Keratinocyte (primary cell): ENCODE measurements around the gene NF1. TPM values are rescaled to one million over a fixed set of nuclear protein-coding genes. Genes with fewer than 3 reads are reported as not detected.

Experiments used
- DNase-seq: peaks from one replicate; pipeline ENCODE4 v3.0.0-alpha.2; 2011; ENCODE audit warnings: low read depth, missing footprints, low spot score
- FAIRE-seq: peaks from 2 replicates; lab custom pipeline; 2011; peaks lifted over from hg19 to GRCh38; lab: Jason Lieb, UNC
- H2AFZ ChIP-seq: 2 replicates; pipeline ENCODE4 v1.6.0; 2012; ENCODE audit warnings: low read length, control low read depth, inconsistent platforms; ENCODE audit not compliant: control insufficient read depth
- H3K27ac ChIP-seq: 2 replicates; pipeline ENCODE4 v1.5.1; 2011; ENCODE audit warnings: low read length; ENCODE audit not compliant: control insufficient read depth, insufficient read depth
- H3K27me3 ChIP-seq: 3 replicates; pipeline ENCODE4 v1.6.0; 2011; ENCODE audit warnings: low read length; ENCODE audit not compliant: control insufficient read depth, insufficient read depth; ENCODE audit errors: extremely low read depth
- H3K36me3 ChIP-seq, 2 experiments: 2 replicates in 1 of 2; 3 replicates in 1 of 2; pipeline ENCODE4 v1.5.1; 2011; ENCODE audit warnings: low read length in 2 of 2, mild to moderate bottlenecking in 1 of 2; ENCODE audit not compliant: control insufficient read depth in 2 of 2, insufficient read depth in 2 of 2; ENCODE audit errors: extremely low read depth in 1 of 2
- H3K4me1 ChIP-seq: 3 replicates; pipeline ENCODE4 v1.5.1; 2011; ENCODE audit warnings: low read length; ENCODE audit not compliant: control insufficient read depth, insufficient read depth; ENCODE audit errors: extremely low read depth
- H3K4me2 ChIP-seq: 3 replicates; pipeline ENCODE4 v1.6.0; 2011; ENCODE audit warnings: low read depth, low read length; ENCODE audit not compliant: control insufficient read depth, insufficient read depth; ENCODE audit errors: extremely low read depth
- H3K4me3 ChIP-seq, 3 experiments: fragments of 200-600 bp in 1 of 3; sonication (generic) in 1 of 3; 2 replicates in 2 of 3; 3 replicates in 1 of 3; pipeline ENCODE4 v1.5.1; 2011 to 2016; ENCODE audit warnings: low read length in 3 of 3, mild to moderate bottlenecking in 3 of 3, control low read depth in 2 of 3, inconsistent platforms in 1 of 3, low read depth in 1 of 3, mixed read lengths in 1 of 3, mixed run types in 1 of 3, moderate library complexity in 1 of 3; ENCODE audit not compliant: control insufficient read depth in 2 of 3, insufficient read depth in 2 of 3; ENCODE audit errors: extremely low read depth in 1 of 3
- H3K79me2 ChIP-seq: 2 replicates; pipeline ENCODE4 v1.6.0; 2012; ENCODE audit warnings: low read length; ENCODE audit not compliant: control insufficient read depth, insufficient read depth
- H3K9ac ChIP-seq: 3 replicates; pipeline ENCODE4 v1.6.0; 2011; ENCODE audit warnings: low read length; ENCODE audit not compliant: control insufficient read depth, insufficient read depth; ENCODE audit errors: extremely low read depth
- H3K9me1 ChIP-seq: 3 replicates; pipeline ENCODE4 v1.6.0; 2011; ENCODE audit warnings: low read length; ENCODE audit not compliant: control insufficient read depth, insufficient read depth; ENCODE audit errors: extremely low read depth
- H3K9me3 ChIP-seq: 2 replicates; pipeline ENCODE4 v1.5.1; 2012; ENCODE audit warnings: low read depth, low read length; ENCODE audit not compliant: control insufficient read depth
- H4K20me1 ChIP-seq: 3 replicates; pipeline ENCODE4 v1.6.0; 2011; ENCODE audit warnings: low read length; ENCODE audit not compliant: control insufficient read depth, insufficient read depth; ENCODE audit errors: extremely low read depth
- EZH2 ChIP-seq: IDR thresholded peaks from one replicate; pipeline ENCODE4 v1.6.1; 2012; ENCODE audit warnings: inconsistent platforms, mild to moderate bottlenecking, low read length, moderate library complexity
- dilution Hi-C: fragments of 300-500 bp; cut with MboI; formaldehyde crosslinking; loops from one replicate; pipeline ENCODE4 v1.7.0; 2020; ENCODE audit warnings: low sequenced_read_pairs; ENCODE audit not compliant: extremely low pct_ligation_motif_present
- polyA plus RNA-seq, 5 experiments: library from polyadenylated mRNA; depleted of rRNA in 3 of 5; stranded (reverse) in 3 of 5; stranded (forward) in 1 of 5; unstranded in 1 of 5; fragments of >200 nt; gene quantifications; 1 replicate in 1 of 5; 2 replicates in 3 of 5; 3 replicates in 1 of 5; pipeline versions ENCODE4 v1.2.1 to v1.2.3, GENCODE V29; 2011 to 2012; ENCODE audit warnings: missing spikeins in 2 of 5, low read depth in 1 of 5, low replicate concordance in 1 of 5
- TF ChIP-seq, protein P1 (sequence below), 3 experiments: IDR thresholded peaks in 1 of 3; conservative IDR thresholded peaks in 1 of 3; optimal IDR thresholded peaks in 1 of 3; 2 replicates in 2 of 3; 3 replicates in 1 of 3; pipeline versions ENCODE3 to v1.5.1; 2011; ENCODE audit warnings: low read length in 3 of 3, mild to moderate bottlenecking in 3 of 3, moderate library complexity in 2 of 3, control low read depth in 1 of 3, inconsistent platforms in 1 of 3; ENCODE audit not compliant: insufficient read depth in 2 of 3; ENCODE audit errors: extremely low read depth in 1 of 3

Gene NF1
- polyA plus RNA-seq, 1 donor (not counting 4 experiments of a cell fraction or from before 2014, with no cell fraction given), result 26.7 TPM

DNA sequence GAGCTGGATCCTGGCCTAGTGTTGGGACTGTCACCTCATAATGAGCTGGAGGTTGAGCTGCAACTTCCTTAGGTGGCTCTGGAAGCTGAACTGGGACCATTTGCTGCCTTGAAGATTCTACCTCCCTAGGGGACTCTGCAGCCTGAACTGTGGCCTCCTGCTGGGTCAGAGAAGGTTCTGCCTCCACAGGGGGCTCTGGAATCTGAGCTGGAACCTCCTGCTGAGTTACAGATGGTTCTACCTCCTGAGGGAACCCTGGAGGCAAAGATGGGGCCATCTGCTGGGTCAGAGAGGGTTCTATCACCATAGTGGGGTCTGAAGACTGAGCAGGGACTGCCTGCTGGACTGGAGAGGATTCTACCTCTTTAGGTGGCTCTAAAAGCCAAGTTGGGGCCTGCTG is 46.6 kb upstream of the NF1 start:
- Histone ChIP-seq H3K9me1 (no peaks in the 10 kb centered on the region), H2AFZ (no peak overlapping the region), H3K4me1 (peaks cover 15% of the 10 kb centered on the region), H3K79me2 (no peaks in the 10 kb centered on the region), H4K20me1 (no peaks in the 10 kb centered on the region), H3K9me3 (no peaks in the 10 kb centered on the region), H3K27me3 (no peaks in the 10 kb centered on the region), H3K9ac (no peak overlapping the region), H3K4me2 (no peak overlapping the region), H3K27ac (no peak overlapping the region), H3K4me3 (no peak overlapping the region), H3K36me3 (no peaks in the 10 kb centered on the region)
- TF ChIP-seq, protein P1, sequence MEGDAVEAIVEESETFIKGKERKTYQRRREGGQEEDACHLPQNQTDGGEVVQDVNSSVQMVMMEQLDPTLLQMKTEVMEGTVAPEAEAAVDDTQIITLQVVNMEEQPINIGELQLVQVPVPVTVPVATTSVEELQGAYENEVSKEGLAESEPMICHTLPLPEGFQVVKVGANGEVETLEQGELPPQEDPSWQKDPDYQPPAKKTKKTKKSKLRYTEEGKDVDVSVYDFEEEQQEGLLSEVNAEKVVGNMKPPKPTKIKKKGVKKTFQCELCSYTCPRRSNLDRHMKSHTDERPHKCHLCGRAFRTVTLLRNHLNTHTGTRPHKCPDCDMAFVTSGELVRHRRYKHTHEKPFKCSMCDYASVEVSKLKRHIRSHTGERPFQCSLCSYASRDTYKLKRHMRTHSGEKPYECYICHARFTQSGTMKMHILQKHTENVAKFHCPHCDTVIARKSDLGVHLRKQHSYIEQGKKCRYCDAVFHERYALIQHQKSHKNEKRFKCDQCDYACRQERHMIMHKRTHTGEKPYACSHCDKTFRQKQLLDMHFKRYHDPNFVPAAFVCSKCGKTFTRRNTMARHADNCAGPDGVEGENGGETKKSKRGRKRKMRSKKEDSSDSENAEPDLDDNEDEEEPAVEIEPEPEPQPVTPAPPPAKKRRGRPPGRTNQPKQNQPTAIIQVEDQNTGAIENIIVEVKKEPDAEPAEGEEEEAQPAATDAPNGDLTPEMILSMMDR (optimal IDR thresholded peaks at IDR 0.05 in 1 of 3, IDR thresholded peaks at IDR 0.05 in 1 of 3, conservative IDR thresholded peaks at IDR 0.05 in 1 of 3; ENCODE audit: extremely low read depth in 1 of 3, insufficient read depth in 2 of 3, low read length in 3 of 3), result no peak
- TF ChIP-seq EZH2, result no peak
- FAIRE-seq (no peak), DNase-seq (no peak)
- dilution Hi-C loops, result no loop called here

DNA sequence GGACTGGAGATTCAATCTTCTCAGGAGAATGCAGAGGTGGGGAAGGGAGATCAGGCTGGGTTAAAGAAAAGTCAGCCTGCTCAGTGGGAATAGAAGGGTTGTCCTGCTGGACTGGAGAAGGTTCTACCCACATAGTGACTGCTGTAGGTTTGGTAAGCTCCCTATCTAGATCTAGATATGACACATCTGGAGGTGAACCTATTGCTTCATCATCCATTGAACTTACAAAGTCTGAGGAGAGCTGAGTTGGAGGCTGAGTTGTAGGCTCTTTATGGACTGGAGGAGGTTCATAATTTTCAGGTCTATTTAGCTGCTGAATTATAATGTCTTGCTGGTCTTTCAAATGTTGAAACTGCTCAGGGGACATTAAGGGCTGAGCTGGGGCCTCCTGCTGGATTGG is 46.0 kb upstream of the NF1 start:
- peaks cover 16% of the 10 kb centered on the region for H3K4me1 ChIP-seq
- no peaks in the 10 kb centered on the region for H3K36me3 ChIP-seq
- no peak for DNase-seq
- no peaks in the 10 kb centered on the region for H4K20me1 ChIP-seq
- H3K4me2 ChIP-seq, result no peak overlapping the region
- TF ChIP-seq EZH2, result no peak
- TF ChIP-seq, protein P1 (optimal IDR thresholded peaks at IDR 0.05 in 1 of 3, IDR thresholded peaks at IDR 0.05 in 1 of 3, conservative IDR thresholded peaks at IDR 0.05 in 1 of 3; ENCODE audit: extremely low read depth in 1 of 3, insufficient read depth in 2 of 3, low read length in 3 of 3), result no peak
- H3K27ac ChIP-seq, result no peak overlapping the region
- no peaks in the 10 kb centered on the region for H3K9me1 ChIP-seq
- H3K79me2 ChIP-seq, result no peaks in the 10 kb centered on the region
- no peak overlapping the region for H2AFZ ChIP-seq
- FAIRE-seq, result no peak
- H3K9me3 ChIP-seq, result no peaks in the 10 kb centered on the region
- H3K27me3 ChIP-seq, result no peaks in the 10 kb centered on the region
- dilution Hi-C loops, result no loop called here
- no peak overlapping the region for H3K4me3 ChIP-seq
- no peak overlapping the region for H3K9ac ChIP-seq
